NCI-H69 (cell line): ENCODE measurements around the gene C3orf62.
A peak's percentile ranks its signal among the peaks of the same experiment; 100 is the strongest.
"Not testable (repeated sequence)": the region's sequence is repeated elsewhere in the genome, so short reads cannot be mapped to it uniquely, and the experiment has no call there.

Source experiments
- DNase-seq: peaks from one replicate; lab custom pipeline; 2025; lab: John Stamatoyannopoulos, UW

Gene C3orf62

GRCh38 chr3:49269443-49270155, 7.4 kb downstream of the C3orf62 start:
- DNase-seq: no peak

- no peak for DNase-seq
Observed at GRCh38 chr3:49266410-49267095, 10.5 kb downstream of the C3orf62 start.

DNA sequence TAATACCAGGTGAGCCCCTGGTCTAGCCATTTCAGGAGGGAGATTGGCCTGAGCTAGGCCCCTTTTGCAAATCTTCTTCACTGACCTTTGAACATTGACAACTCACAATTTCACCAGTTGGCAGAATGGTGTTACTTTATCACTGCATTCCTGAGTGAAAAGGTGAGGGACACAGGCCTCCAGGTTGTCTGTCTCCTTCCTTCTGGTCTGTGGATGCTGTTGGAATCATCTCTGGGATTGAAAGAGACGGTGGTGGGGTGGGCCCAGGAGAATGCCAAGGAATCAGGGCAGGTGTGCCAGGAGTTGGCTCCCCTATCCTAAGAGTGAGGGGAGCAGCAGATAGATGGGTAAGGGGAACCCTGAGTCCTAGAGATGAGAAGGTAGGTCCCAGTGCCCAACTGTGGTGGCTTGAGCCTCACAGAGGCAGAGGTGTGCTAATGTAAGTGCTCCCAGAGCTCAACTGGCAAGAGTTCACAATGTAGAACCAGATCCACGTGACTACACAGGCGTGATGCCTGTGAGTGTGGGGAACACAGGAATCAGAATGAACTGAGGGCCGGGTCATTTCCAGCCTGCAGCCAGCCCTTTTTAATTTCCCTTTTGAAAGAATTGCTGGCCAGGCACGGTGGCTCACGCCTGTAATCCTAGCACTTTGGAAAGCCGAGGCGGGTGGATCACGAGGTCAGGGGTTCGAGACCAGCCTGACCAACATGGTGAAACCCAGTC, 11.2 kb downstream of the C3orf62 start:
- no peak for DNase-seq

- DNase-seq: no peak
Observed at GRCh38 chr3:49263159-49263889, 13.7 kb downstream of the C3orf62 start.

DNA sequence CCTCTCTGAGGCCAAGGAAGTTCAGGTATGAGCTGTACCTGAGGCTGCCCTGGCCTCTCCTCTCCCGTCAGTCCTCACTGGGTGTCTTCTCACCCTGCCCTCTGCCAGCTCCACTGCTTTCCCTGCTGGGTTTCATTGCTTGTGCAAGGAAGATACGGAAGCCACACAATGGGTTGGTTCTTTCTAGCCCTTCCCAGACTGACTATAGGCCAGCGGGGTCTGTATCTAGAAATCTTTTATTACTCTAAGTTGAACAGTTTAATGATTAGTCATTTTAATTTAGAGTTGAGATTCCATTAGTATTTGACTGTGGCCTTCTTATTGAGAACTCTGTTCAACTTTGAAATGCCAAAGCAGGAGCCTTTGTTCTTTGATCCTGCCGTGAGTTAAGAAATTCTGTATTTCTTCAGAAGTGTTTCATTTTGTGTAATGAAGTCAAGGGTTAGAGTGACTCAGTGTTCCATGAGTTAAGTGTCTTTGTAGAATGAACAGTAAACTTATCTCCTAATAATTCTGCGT, 16.2 kb downstream of the C3orf62 start:
- no peak for DNase-seq

DNA sequence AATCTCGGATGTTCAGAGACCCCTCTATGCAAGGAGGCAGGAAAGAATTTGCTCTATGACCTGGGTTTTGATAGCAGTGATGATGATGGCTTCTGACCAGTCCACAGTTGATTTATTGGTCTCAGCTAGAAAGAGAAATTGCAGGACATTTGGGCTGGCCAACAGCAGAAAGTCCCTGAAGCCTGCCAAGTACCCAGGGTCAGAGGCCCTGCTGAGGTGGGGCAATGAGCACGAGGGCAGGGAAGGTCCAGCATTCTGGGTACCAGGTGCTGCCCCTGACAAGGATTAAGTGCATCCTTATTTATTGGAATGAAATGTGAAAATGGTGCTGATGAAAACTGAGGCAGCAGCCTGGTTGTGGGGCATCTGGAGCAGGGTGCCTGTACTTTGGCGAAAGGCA, 19.8 kb downstream of the C3orf62 start:
- DNase-seq: no peak

DNA sequence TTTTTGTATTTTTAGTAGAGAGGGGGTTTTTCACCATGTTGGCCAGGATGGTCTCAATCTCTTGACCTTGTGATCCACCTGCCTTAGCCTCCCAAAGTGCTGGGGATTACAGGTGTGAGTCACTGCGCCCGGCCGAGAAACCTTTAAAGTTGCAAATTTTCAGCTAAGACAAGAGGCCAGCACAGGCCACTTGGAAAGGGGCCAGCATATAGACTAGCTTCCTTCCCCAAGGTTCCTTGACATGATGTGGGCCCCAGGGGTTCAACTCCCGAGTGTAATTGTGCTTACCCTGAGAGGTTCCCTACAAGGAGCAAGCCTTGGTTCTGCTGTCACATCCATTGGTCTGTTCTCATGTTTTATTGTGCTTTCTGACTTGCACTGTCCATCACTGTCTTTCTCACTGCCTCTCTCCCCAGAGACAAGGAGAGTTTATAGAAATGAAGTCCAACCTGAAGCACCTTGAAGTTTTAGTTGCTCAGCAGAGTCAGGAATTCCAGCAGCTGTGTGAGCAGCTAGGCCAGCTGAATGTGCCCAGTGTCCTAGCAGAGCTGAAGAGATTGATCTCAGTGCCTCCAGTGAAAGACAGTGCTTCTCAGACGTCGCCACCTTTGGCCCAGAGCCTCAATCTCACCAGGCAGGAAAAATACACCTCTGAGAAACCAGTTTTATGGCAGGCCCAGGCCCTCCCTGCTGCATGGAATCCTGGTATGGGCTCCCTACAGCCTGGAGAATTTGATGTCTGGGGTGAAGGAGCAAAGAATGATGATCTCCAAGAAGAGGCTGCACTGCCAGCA, 21.1 kb downstream of the C3orf62 start:
- DNase-seq: no peak

- no peak for DNase-seq
Observed at GRCh38 chr3:49255112-49255511, 21.9 kb downstream of the C3orf62 start.

GRCh38 chr3:49253512-49253911, 23.5 kb downstream of the C3orf62 start:
- DNase-seq: no peak

DNA sequence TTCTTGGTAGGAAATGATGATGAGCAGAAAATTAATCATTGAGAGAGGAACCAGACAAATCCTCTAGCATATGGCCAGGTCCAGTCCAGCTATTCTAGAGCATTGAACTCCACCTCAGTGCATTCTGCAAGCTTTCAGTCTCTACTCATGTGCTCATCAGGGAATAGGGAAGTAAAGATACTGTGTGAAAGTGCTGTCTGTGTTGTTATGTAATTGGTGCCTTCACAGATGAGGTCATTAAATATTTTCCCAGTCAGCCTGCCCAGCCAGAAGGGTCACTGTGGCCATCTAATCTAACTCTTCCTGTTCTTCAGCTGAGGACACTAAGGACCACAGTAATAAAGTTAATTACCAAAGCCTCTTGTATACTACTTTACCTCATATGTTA, 28.2 kb downstream of the C3orf62 start:
- DNase-seq: no peak

DNA sequence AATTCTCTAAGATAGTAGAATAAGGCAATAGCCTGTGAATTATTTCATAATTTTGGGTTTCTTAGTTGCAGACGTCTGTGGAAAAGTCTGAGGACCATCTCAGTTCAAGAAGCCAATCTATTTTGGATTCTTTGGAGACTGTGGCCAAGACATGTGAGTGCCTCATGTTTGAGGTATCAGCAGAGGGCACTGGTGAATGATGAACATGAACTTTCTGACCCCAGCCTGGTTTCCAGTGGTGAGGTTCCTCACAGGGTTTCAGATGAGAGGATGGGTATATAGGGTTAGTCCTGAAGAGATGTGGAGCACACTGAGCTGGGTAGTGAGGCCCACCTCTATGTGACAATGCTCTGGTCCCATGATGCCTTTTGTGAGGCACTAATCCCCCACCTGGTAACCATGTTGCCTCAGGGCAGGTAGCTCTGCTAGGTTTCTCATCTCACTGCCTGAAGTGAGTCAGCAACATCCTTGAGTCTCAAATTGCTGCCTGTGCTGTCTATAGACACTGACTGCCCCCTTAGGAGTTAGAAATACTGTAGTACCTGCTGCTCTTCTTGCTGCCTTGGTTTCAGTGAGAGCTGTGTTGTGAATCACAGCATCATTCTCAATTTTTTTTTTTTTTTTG, 32.3 kb downstream of the C3orf62 start:
- DNase-seq: peak; percentile 60

DNA sequence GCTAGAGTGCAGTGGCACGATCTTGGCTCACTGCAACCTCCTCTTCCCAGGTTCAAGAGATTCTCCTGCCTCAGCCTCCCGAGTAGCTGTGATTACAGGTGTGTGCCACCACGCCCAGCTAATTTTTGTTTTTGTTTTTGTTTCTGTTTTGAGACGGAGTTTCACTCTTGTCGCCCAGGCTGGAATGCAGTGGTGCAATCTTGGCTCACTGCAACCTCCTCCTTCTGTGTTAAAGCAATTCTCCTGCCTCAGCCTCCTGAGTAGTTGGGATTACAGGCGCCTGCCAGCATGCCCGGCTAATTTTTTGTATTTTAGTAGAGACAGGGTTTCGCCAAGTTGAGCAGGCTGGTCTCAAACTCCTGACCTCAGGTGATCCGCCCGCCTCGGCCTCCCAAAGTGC, 36.9 kb downstream of the C3orf62 start:
- not testable (repeated sequence) for DNase-seq

DNA sequence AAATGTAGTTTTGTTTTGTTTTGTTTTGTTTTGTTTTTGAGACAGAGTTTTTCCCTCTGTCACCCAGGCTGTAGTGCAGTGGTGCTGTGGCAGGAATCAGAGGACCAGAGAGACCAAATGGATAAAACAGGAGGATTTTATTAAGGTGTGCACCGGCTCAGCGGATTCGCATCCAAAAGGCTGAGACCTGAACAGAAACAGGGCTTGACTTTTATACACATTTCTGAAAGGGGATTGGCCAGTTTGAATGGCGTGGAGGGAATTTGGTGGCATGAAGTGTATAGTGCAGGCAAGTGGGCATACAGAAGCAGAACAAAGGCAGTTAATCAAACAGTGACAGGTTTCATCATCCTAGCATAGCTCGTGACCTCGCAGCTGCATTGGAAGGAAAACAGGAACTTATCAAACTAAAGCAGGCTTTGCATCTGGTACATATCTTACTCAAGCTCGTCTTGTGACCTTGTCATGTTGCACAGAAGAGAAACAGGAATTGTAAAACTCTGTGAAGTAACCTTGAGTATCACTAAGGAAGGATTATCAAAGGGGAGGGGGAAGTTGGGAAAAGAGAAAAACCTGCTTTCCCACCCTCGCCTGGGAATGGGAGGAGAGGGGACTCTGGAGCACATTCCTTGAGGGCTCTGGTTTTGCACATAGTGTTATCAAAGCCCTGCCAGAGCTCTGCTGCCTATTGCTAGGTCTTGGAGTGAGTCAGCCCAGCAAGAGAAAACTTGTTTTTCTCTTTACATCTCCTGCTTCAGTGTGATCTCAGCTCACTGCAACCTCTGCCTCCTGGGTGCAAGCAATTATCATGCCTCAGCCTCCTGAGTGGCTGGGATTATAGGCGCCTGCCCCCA, 38.5 kb downstream of the C3orf62 start:
- no peak for DNase-seq

DNA sequence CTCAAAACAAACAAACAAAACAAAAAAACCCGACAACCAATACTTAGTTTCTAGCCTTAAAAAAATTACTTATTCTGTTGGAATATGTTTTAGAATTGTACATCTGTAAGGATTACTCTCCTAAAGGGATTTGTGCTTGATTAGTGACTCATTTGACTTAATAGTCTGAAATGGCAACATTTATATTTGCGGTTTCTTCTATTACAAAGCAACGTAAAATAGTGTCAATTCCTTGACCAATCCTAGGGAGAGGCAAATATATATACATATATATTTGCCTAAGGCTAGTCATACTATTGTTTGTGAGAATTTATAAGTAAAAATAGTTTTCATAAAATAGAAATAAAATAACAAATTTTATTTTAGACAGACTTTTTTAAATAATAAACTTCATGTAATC, 39.7 kb downstream of the C3orf62 start:
- DNase-seq: no peak

DNA sequence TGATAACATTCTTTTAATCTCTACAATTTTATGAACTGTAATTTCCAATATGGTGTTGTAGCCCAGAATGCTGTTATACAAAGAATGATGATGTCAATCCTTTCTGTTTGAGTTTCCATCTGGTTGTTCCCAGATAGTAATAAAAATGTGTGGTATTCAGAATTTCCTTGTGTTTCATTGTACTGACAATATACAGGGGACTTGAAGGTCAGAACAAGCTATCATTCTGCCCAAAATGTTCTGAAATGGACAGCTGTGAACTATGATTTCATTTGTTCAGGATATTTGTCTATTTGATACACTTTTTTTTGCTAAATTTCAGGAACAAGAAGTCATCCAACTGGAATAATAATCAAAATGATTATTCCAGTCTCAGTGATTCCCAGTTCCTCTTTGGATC, 40.8 kb downstream of the C3orf62 start:
- no peak for DNase-seq

GRCh38 chr3:49228817-49229216, 48.2 kb downstream of the C3orf62 start:
- DNase-seq: not testable (repeated sequence)

DNA sequence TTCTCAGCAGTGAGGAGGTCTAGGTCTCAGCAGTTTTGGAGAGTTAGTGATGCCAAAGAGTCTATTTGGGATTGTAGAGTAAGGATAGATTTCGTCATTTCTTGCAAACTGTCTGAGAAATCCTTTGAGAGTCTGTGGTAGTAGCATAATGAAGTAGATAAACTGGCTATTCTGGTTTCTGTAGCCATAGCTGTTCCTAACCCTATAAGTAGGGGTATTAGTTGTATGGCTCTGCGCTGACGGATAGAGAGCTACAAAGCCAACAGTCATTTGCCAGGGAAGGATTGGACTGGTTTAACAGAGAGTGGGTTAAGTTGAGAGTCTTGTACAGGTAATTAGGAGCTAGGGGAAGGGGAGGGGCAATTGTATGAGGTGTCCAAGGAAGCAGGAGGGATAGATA, 55.0 kb downstream of the C3orf62 start:
- no peak for DNase-seq

- DNase-seq: not testable (repeated sequence)
Observed at GRCh38 chr3:49220985-49221563, 56.0 kb downstream of the C3orf62 start.

DNA sequence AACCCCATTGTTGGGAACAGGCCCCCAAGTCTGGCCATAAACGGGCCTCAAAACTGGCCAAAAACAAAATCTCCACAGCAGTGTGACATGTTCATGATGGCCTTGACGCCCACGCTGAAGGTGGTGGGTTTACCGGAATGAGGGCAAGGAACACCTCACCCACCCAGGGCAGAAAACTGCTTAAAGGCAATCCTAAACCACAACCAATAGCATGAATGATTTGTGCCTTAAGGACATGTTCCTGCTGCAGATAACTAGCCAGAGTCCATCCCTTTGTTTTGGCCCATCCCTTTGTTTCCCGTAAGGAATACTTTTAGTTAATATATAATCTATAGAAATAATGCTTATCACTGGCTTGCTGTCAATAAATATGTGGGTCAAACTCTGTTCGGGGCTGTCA, 57.9 kb downstream of the C3orf62 start:
- DNase-seq: no peak
